8988T (cell line): ENCODE measurements around the gene FAM151A.
"Not testable (repeated sequence)": the region's sequence is repeated elsewhere in the genome, so short reads cannot be mapped to it uniquely, and the experiment has no call there.

Source experiments
- DNase-seq: peaks from one replicate; pipeline ENCODE4 v3.0.0; 2011

The FAM151A gene

GRCh38 chr1:54636461-54637446, 13.4 kb upstream of the FAM151A start:
- DNase-seq: not testable (repeated sequence)

DNA sequence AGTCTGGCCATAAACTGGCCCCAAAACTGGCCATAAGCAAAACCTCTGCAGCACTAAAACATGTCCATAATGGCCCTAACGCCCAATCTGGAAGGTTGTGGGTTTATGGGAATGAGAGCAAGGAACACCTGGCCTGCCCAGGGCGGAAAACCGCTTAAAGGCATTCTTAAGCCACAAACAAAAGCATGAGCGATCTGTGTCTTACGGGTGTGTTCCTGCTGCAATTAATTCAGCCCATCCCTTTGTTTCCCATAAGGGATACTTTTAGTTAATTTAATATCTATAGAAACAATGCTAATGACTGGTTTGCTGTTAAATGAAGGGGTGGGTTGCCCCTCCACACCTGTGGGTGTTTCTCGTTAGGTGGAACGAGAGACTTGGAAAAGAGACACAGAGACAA, 12.5 kb upstream of the FAM151A start:
- DNase-seq: not testable (repeated sequence)

DNA sequence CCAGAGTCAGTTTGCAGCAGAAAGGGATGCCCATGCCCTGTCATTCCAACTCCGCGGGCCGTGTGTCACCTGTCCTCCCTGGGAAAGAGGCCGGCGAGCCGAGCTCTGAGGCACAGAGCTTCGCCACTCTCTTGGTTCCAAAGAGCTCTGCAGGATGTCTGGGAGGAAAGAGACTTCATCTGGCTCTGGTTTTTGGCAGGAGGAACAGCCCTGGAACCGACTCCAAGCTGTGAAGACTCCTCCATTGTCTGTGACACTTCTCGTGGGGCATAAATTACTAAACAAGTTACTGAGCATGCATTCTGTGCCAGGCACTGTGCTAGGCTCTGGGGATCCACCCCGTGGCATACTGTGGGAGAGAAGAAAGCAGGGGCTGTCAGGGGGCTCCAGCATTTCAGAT, 3.9 kb upstream of the FAM151A start:
- DNase-seq: no peak

- DNase-seq: no peak
Measured at GRCh38 chr1:54624466-54625464, 1.4 kb upstream of the FAM151A start.

GRCh38 chr1:54619749-54620148, 3.6 kb downstream of the FAM151A start:
- DNase-seq: no peak

DNA sequence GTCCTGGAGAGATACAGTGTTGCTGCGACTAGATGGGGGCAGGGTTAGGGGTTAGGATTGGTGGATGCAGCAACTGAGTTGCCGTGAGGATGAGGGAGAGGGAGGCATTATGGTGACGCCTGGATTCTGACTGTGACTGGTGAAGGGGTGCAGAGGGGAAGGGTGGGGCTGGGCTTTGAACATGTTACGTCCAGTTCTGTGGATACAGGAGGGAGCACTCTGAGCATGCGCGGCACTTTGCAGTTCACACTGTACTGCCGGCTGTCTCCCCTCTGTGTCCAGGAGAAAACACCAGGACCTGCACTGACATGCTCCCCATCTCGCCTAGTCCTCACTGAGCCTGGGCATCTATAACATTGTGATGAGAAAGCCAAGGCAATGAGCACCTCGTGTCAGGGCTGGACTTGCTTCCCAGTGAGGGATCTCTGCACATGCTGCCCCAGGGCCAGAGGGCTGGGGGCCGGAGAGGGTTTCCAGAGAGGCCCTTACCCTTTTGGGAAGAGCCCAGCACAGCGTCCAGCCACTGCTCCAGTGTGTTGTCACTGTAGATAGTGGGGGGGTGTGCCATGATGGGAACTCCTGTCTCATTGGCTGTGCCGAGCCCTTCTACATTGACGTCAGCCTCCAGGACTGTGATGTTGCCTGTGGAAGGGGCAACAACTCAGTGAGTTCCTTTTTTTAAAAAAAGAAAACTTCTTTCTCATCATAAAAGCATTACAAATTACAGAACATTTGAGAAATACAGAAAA, 7.6 kb downstream of the FAM151A start:
- DNase-seq: no peak

GRCh38 chr1:54614563-54614962, 8.8 kb downstream of the FAM151A start:
- no peak for DNase-seq

- no peak for DNase-seq
Measured at GRCh38 chr1:54614024-54614423, 9.3 kb downstream of the FAM151A start.

GRCh38 chr1:54611621-54612020, 11.7 kb downstream of the FAM151A start:
- no peak for DNase-seq

DNA sequence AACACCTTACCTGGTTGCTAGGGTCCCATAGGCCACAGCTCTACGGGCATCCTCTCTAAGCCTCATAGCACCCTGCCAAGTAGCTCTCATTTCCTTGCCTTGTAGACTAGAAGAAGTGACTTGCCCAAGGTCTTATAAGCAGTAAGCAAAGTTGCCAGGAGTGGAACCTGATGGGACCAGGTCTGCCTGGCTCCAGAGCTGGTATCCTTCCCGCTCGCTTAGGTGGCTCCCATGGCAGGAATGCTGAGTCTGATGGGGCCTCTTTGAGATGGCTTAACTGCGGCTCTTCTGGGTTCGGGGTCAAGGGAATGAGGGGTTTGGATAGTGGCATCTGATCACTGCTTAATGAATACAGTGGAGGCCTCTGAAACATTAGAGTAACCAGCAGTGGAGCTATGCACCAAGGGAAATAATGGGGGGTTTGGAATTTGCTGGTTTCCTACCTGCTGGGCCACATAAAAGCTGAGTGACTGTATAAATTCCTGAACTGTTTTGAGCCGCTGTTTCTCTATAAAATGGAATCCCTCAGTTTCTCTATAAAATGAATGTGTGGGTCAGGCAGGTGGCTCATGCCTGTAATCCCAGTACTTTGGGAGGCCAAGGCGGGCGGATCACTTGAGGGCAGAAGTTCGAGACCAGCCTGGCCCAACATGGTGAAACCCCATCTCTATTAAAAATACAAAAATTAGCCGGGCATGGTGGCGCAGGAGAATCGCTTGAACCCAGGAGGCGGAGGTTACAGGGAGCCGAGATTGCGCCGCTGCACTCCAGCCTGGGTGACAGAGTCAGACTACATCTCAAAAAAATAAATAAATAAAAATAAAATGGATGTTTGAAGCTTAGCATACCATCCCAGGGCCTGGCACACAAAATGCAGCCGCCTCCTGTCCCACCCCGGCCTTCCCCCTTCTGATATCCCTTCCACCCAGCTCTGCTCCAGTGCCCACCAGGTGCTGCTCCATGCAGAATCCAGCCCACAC, 12.4 kb downstream of the FAM151A start:
- DNase-seq: no peak

- DNase-seq: no peak
Measured at GRCh38 chr1:54610048-54610447, 13.3 kb downstream of the FAM151A start.

- DNase-seq: no peak
Measured at GRCh38 chr1:54609301-54609921, 13.9 kb downstream of the FAM151A start.

DNA sequence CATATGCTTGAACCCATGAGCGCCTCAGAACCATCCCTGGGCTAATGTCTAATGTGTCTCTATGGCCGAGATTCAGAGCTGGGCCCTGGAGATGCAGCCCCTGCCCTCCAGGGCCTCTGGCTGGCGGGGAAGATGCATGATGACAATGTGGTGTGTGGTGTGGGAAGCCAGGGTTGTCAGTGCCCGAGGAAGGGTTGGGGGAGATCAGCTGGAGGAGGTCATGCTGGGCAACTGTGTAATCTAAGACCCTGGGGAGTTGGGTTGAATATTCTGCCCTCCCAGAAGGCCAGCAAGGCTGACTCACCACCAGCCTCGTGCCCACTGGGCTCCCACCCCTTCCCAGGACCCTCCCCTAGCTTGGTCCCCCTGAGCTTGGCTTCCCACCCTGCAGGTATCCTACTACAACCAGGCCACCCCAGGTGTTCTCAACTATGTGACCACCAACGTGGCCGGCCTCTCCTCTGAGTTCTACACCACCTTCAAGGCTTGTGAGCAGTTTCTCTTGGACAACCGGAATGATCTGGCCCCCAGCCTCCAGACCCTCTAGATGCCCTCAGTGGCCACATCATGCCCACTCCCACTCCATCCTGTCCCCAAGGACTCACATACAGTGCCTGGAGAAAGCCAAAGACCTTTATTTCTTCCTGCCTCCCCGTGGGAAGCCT, 14.6 kb downstream of the FAM151A start:
- DNase-seq: no peak

DNA sequence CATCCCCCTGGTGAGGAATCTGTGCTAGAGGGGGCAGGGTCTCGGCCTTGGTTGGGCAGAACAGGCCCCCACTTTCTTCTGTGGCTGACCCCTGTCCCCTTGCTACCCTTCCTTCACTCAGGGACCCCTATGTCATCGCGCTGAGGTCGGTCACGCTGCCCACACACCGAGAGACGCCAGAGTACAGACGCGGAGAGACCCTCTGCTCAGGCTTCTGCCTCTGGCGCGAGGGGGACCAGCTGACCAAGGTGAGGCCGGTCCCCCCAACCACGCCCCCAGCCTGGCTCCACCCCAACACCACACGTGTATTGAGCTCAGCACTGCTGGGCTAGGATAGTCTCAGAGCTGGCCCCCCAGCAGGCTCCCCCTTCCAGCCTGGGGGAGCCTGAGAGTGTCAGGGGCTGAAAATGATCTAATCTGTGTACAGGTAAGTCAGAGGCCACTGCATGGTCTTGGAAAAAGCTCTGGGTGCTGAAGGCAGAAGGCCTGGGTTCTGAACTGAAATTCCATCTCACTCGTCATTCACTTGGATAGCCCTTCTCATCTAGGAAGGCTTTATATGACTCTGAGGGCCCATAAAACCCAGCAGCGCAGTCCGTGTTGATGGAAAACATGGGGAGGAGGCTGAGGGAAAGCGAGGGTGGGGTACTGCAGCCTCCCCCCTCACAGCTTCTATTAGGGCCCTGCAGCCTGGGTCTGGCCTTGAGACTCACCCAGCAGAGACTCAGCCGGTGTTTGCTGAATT, 15.3 kb downstream of the FAM151A start:
- DNase-seq: no peak

GRCh38 chr1:54606990-54607325, 16.4 kb downstream of the FAM151A start:
- no peak for DNase-seq

- no peak for DNase-seq
Measured at GRCh38 chr1:54606096-54606989, 17.0 kb downstream of the FAM151A start.

- DNase-seq: no peak
Measured at GRCh38 chr1:54604572-54605370, 18.6 kb downstream of the FAM151A start.

- DNase-seq: no peak
Measured at GRCh38 chr1:54604051-54604450, 19.3 kb downstream of the FAM151A start.
